Upper lobe of right lung (tissue), 1 donor: ENCODE data around the gene PPP1R10. TPM values are rescaled to one million over a fixed set of nuclear protein-coding genes. Genes with fewer than 3 reads are reported as not detected.

Experiments
- ATAC-seq: fragments of 200-7000 bp; cut with Tn5 transposase; one replicate; pipeline ENCODE4 v1.9.1; 2020; ENCODE audit warnings: mild to moderate bottlenecking, moderate library complexity
- DNase-seq: peaks from one replicate; pipeline ENCODE4 v3.0.0-alpha.2; 2020
- H3K27ac ChIP-seq: fragments of 200-600 bp; one replicate; pipeline ENCODE4 v1.8.0; 2022
- H3K27me3 ChIP-seq: fragments of 200-600 bp; one replicate; pipeline ENCODE4 v1.8.0; 2022; ENCODE audit warnings: mild to moderate bottlenecking
- H3K36me3 ChIP-seq: fragments of 200-600 bp; one replicate; pipeline ENCODE4 v1.8.0; 2022
- H3K4me1 ChIP-seq: fragments of 200-600 bp; one replicate; pipeline ENCODE4 v1.8.0; 2022
- H3K4me3 ChIP-seq: fragments of 200-600 bp; one replicate; pipeline ENCODE4 v1.8.0; 2022; ENCODE audit warnings: mild to moderate bottlenecking
- H3K9me3 ChIP-seq: fragments of 200-600 bp; one replicate; pipeline ENCODE4 v1.8.0; 2022
- CTCF ChIP-seq: fragments of 200-600 bp; IDR thresholded peaks from one replicate; pipeline ENCODE4 v1.8.0; 2022; ENCODE audit warnings: antibody characterized with exemption
- intact Hi-C: fragments of 100-400 bp; cut with DNase I; formaldehyde crosslinking; loops from one replicate; pipeline ENCODE4 v1.11.0; 2022
- total RNA-seq: library from RNA; stranded (reverse); fragmentation: NEBNext Ultra II Directional; extraction: Animal tissue kit (Norgen Biotek cat#: 25700); gene quantifications from one replicate; pipeline ENCODE4 v1.2.1, GENCODE V29; 2021
- donor health status: DM: no; HTN: yes; CAD: no; lungs with severe emphysema.

Gene PPP1R10
- total RNA-seq, 1 donor from 2014 or later, result 68.3 TPM

- Histone ChIP-seq H3K4me1 (peaks cover 6% of the 10 kb centered on the region), H3K9me3 (no peaks in the 10 kb centered on the region), H3K27me3 (no peaks in the 10 kb centered on the region), H3K4me3 (no peak overlapping the region), H3K36me3 (peaks cover 24% of the 10 kb centered on the region), H3K27ac (no peak overlapping the region)
- intact Hi-C loops, result no loop called here
- no peak for DNase-seq
- no peak for ATAC-seq
- no peak for TF ChIP-seq CTCF
Observed at GRCh38 chr6:30645989-30646388, 28.9 kb upstream of the PPP1R10 start.

GRCh38 chr6:30644769-30645168 is 27.7 kb upstream of the PPP1R10 start:
- Histone ChIP-seq H3K9me3 (no peaks in the 10 kb centered on the region), H3K4me3 (no peak overlapping the region), H3K27me3 (no peaks in the 10 kb centered on the region), H3K36me3 (peaks cover 31% of the 10 kb centered on the region), H3K4me1 (peaks cover 6% of the 10 kb centered on the region), H3K27ac (no peak overlapping the region)
- intact Hi-C loops, result no loop called here
- DNase-seq (no peak), ATAC-seq (no peak)
- no peak for TF ChIP-seq CTCF

DNA sequence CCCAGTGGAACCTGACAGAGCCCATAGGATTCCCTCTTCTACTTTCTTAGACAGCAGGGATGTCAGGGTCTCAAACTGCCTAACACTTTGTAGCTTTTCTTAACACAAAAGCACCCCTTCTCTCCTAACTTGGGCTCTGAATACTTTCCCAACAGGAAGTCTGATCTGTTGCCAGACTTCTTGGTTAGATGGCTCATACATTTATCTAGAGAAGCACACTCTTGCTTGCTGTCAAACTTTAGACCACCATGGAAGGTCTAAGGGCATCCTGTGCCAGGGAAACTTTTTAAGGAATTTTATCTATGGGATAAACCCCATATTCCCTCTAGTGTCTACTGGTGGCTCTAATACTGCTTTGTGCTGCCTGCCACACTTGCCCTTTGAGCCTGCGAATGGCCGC is 26.6 kb upstream of the PPP1R10 start:
- intact Hi-C loops, result no loop called here
- Histone ChIP-seq H3K36me3 (peaks cover 31% of the 10 kb centered on the region), H3K4me1 (peaks cover 6% of the 10 kb centered on the region)

GRCh38 chr6:30641048-30641447 is 24.0 kb upstream of the PPP1R10 start:
- Histone ChIP-seq H3K27me3 (no peaks in the 10 kb centered on the region), H3K4me3 (no peak overlapping the region), H3K9me3 (no peaks in the 10 kb centered on the region), H3K36me3 (peaks cover 31% of the 10 kb centered on the region), H3K27ac (no peak overlapping the region), H3K4me1 (no peaks in the 10 kb centered on the region)
- no peak for ATAC-seq
- no peak for DNase-seq
- no peak for TF ChIP-seq CTCF
- intact Hi-C loops, result no loop called here

More for the DNA sequence above, 26.6 kb upstream of the PPP1R10 start:
- DNase-seq, result no peak
- no peak for ATAC-seq
- Histone ChIP-seq H3K4me3 (no peak overlapping the region), H3K27ac (no peak overlapping the region), H3K9me3 (no peaks in the 10 kb centered on the region), H3K27me3 (no peaks in the 10 kb centered on the region)
- no peak for TF ChIP-seq CTCF

DNA sequence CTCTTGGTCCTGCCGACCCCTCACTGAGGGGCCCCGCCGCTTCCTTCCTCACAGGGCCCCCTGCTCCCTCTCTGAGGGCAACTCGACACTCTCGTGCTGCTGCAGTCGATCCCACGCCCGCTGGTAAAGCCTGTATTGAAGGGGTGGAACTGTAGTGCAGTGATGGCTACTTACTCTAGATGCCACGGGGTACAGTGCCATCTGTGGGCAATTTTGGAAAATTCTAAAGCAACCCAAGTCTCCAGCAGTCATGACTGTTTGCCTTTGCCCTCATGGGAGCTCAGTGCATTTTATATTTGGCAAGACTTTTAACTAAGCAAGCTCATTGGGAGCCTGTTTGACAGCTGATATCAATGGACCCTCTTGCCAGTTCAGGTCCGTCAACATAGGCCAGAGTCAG is 23.4 kb upstream of the PPP1R10 start:
- no peak for TF ChIP-seq CTCF
- intact Hi-C loops, result no loop called here
- ATAC-seq (no peak), DNase-seq (no peak)
- H3K4me1 ChIP-seq, result no peaks in the 10 kb centered on the region
- H3K4me3 ChIP-seq, result no peak overlapping the region
- no peaks in the 10 kb centered on the region for H3K9me3 ChIP-seq
- H3K36me3 ChIP-seq, result peaks cover 31% of the 10 kb centered on the region
- H3K27me3 ChIP-seq, result no peaks in the 10 kb centered on the region
- H3K27ac ChIP-seq, result no peak overlapping the region

- Histone ChIP-seq H3K4me3 (no peak overlapping the region), H3K4me1 (no peaks in the 10 kb centered on the region), H3K9me3 (no peaks in the 10 kb centered on the region), H3K27ac (no peak overlapping the region), H3K36me3 (peaks cover 22% of the 10 kb centered on the region), H3K27me3 (no peaks in the 10 kb centered on the region)
- DNase-seq, result no peak
- no peak for ATAC-seq
- no peak for TF ChIP-seq CTCF
- intact Hi-C loops, result no loop called here
Observed at GRCh38 chr6:30635834-30636233, 18.8 kb upstream of the PPP1R10 start.
